HG02642 (cell line): ENCODE measurements around the gene CARD10.
"Not testable (repeated sequence)": the region's sequence is repeated elsewhere in the genome, so short reads cannot be mapped to it uniquely, and the experiment has no call there.

ENCODE experiments used
- ATAC-seq: cut with Tn5 transposase; IDR thresholded peaks from one replicate; pipeline ENCODE4 v1.9.1; 2021; ENCODE audit warnings: mild to moderate bottlenecking; ENCODE audit not compliant: unreplicated experiment, poor library complexity

CARD10 gene

GRCh38 chr22:37470087-37470445 is 49.1 kb downstream of the CARD10 start:
- ATAC-seq, result no peak

GRCh38 chr22:37469416-37470086 is 49.7 kb downstream of the CARD10 start:
- ATAC-seq, result no peak

GRCh38 chr22:37468201-37468695 is 51.0 kb downstream of the CARD10 start:
- ATAC-seq, result not testable (repeated sequence)

- no peak for ATAC-seq
Measured at GRCh38 chr22:37467391-37467955, 51.7 kb downstream of the CARD10 start.

- ATAC-seq, result no peak
Measured at GRCh38 chr22:37464181-37464580, 55.0 kb downstream of the CARD10 start.

GRCh38 chr22:37462983-37463382 is 56.2 kb downstream of the CARD10 start:
- no peak for ATAC-seq

GRCh38 chr22:37462436-37462835 is 56.8 kb downstream of the CARD10 start:
- no peak for ATAC-seq

- ATAC-seq, result no peak
Measured at GRCh38 chr22:37461961-37462360, 57.3 kb downstream of the CARD10 start.

GRCh38 chr22:37460684-37461083 is 58.5 kb downstream of the CARD10 start:
- no peak for ATAC-seq

- no peak for ATAC-seq
Measured at GRCh38 chr22:37459206-37459605, 60.0 kb downstream of the CARD10 start.

- ATAC-seq, result no peak
Measured at GRCh38 chr22:37457093-37457893, 61.9 kb downstream of the CARD10 start.

GRCh38 chr22:37456346-37456745 is 62.9 kb downstream of the CARD10 start:
- no peak for ATAC-seq

GRCh38 chr22:37455896-37456295 is 63.3 kb downstream of the CARD10 start:
- no peak for ATAC-seq

GRCh38 chr22:37454857-37455686 is 64.1 kb downstream of the CARD10 start:
- no peak for ATAC-seq

- no peak for ATAC-seq
Measured at GRCh38 chr22:37453696-37454095, 65.5 kb downstream of the CARD10 start.

GRCh38 chr22:37451218-37451617 is 68.0 kb downstream of the CARD10 start:
- ATAC-seq, result no peak

GRCh38 chr22:37449331-37450001 is 69.7 kb downstream of the CARD10 start:
- no peak for ATAC-seq

- no peak for ATAC-seq
Measured at GRCh38 chr22:37448516-37449127, 70.6 kb downstream of the CARD10 start.

- ATAC-seq, result no peak
Measured at GRCh38 chr22:37445501-37445900, 73.7 kb downstream of the CARD10 start.

- no peak for ATAC-seq
Measured at GRCh38 chr22:37443977-37444376, 75.2 kb downstream of the CARD10 start.
